Activated CD4-positive, alpha-beta T cell treated with anti-CD3 and anti-CD28 coated beads for 24 hours (primary cell): ENCODE results near the gene HMG20A.

Experiments
- DNase-seq, 2 donors: peaks; one replicate each; pipeline ENCODE4 v3.0.0-alpha.2; 2020; ENCODE audit warnings: low read depth in 2 of 2

HMG20A gene

DNA sequence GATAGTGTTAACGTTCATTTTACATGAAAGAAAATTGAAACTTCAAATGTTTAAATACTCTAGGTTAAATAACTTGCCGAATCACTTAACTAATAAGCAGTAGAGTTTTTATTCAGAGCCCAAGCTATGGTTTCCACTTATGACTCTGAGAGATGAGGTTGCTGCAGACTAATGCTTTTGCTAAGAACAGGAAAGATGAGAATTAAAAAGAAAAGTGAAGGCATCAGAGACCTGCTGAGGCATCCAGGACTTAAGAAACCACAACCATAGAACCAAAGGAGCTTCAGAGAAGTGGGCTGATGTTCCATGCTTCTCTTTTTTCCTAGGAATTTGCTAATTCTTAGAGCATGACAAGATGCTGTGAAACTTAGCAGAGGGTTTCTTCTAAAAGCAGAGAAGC is 9.5 kb downstream of the HMG20A start:
- no peak for DNase-seq

- DNase-seq, result no peak
Observed at GRCh38 chr15:77430652-77431051, 10.0 kb downstream of the HMG20A start.

DNA sequence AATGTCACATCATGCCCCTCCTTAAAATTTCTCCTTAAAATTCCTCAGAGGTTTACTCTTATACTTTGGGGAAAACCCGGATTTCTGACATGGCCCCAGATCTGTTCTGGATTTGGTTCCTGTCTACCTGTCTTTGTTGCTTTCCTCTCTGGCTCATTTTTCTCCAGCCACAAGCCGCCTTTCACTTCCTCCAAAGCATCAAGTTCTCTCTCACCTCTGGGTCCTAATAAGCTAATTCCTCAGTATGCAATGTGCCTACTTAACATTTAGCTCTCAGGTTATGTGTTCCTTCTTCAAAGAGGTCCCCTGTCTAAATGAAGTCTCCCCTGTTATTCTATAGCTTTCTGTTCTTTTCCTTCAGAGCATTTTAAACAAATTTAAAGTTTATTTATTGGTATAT is 16.1 kb downstream of the HMG20A start:
- DNase-seq, result no peak

DNA sequence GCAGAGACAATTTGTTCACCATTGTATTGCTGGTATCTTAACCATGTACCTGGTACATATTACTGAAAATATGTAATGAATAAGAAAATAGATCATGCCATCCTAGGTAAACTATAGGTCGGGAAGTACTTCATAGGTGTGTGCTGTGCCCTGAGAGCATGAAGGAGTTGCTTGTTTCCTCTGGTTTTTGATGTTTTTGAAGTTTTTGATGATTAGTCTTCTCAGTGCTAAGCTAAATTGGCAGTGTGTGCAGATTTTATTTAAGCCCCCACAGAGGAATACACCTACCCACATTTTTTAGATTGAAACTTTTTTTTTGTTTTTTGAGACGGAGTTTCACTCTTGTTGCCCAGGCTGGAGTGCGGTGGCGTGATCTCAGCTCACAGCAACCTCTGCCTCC is 16.6 kb downstream of the HMG20A start:
- no peak for DNase-seq

GRCh38 chr15:77440378-77440999 is 19.8 kb downstream of the HMG20A start:
- no peak for DNase-seq

DNA sequence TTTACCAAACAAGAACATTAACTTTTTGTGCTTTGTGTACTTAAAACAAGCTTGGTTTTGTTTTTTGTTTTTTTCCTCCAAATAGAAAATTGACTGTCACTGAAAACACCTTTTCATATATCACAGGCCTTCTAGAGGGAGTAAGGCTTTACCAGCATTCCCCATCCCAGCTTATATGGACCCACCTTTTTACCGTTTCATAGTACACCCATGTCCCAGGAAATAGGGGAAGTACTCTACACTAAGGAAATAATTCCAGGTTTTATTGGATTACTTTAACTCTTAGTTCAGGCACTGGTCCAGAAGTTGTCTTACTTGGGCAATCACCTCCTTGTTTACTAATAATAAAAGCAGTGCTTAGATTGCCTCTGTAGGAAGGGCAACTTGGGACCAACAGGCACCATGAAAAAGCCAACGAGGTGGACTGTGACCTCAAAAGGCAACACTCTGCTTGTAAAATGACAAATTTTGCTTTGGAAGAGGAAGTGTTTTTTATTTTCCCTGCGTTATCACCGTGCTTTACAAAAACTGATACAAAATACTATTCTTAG is 26.2 kb downstream of the HMG20A start:
- no peak for DNase-seq

DNA sequence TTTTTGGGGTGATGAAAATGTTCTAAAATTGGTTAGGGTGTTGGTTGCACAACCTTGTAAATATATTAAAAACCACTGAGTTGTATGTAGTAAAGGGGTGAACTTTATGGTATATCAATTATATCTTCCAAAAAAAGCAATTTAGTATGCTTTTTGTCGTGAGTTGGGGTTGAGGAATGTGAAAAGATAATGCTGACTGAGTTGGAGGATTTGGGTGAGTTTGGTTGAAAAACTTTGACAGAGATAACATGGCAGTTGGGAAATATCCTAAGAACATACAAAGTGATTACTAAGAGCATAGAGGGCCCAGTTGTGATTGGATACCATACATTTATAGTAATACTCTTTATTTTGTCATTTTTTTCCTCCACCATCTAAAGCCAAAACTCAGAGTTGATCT is 33.6 kb downstream of the HMG20A start:
- no peak for DNase-seq

DNA sequence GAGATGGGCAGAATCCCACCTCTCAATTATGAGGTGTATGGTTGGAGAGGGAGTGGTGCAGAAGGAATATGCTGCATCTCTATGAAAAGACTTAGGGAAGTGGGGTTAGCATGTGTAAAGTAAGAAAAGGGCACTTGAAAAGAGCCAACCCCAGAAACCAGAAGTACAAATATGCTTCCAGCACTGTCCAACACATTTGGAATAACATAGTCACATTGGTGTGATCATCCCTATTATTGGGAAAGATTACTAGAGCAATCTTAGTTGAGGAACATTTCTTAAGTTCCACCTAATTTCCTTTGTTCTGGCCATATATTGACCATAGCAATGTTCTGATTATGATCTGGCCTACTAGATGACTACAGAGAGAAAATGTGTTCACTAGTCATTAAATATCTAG is 34.3 kb downstream of the HMG20A start:
- no peak for DNase-seq

GRCh38 chr15:77455696-77456321 is 35.1 kb downstream of the HMG20A start:
- DNase-seq, result no peak

DNA sequence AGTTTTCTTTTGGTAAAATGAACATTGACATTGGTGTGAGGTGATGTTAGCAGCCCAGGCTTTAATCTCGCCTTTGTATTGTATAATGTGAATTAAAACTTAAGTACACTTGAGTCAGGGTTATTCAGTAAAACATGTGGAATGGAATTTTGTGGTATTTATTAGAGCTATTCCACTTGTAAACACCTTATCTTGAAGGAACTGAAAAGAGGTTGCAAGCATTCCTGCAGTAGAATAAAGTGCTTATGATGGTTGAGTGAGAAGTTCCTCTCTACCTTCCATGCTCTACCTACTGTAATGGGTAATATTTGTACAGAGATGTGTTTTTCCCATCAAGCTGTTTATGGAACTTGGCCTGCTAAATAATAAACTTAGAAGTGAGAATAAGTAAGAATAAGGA is 36.1 kb downstream of the HMG20A start:
- DNase-seq, result no peak

DNA sequence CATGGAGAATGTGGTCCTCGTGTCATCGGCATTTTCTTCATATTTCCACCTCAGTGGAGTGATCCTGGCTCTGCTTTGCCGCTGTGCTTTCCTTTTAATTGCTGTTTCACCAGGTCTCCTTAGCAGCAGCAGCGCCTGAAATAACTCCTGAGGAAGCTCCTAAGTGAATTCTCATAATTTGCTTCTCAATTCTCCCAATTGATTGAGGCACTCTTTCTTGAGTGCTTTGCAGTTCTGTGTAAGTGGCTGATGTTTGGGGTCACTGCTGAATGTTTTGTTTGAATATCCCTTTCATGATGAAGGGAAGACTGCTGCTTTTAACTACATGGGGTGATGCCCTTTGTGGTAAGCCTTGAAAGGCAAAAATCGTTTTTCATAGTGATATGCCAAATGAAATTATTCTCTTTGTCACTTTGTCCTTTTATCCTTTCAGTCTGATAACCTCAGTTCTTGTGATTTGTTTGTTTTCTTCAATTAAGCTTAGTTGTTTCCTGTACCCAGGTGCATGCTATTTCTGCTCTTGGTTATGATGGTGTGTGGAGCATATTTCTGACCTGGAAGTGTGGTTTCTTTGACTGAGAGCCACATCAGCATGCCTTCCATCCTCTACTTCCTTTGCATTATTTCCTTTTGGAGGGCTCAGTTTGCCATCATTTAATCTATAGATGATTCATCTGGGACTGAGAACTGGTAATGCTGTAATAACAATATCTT is 36.7 kb downstream of the HMG20A start:
- no peak for DNase-seq

DNA sequence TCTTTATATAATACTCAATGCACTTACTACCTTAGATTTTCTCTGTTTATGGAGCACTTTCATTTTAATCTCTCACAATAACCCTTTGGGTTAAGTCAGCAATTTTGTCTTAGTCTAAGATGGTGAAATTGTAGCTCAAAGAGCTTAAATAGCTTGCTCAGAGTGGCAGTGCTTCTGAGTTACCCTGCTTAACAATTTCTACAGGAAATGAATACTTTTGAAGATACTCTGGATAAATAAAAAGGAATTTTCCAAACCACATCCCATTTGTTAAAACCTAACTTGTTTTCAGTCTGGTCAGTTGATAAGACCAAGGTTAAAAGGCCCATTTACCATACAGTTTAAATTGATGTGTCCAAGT is 37.2 kb downstream of the HMG20A start:
- DNase-seq, result no peak

DNA sequence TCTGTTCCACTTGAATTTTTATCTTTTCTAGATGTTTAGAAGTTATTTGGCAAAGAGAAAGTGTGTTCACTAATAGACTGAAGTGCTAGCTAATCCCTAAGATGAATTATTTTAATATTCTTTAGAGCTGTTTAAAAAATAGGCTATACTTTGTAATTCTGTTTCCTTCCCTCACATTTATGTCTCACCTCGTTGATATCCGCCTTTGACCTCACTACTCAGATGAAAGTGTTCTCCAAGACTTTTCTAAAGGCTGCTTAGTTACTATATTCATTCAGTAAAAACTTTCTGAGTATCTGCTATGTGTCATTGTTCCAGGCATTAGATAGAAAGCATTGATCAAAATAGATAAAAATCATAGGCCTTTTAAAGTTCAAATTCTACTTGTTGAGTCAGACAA is 38.3 kb downstream of the HMG20A start:
- DNase-seq, result no peak

DNA sequence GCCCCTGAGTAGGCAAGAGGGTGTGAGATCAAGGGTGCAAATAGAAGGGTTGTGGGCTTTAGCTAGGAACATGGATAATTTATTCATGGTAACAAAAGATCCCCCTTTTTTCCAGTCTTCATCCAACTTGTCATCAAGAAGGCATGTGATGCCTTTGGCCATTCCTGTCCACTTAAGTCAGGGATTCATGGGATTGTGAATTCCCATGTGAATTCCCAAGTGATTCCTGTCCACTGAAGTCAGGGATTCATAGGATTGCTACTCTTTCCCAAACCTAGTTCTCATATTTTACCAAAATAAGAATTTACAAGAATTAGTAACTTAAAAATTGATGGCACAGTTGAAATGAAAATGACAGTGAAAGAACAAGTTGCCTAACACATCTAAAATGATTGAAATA is 40.8 kb downstream of the HMG20A start:
- DNase-seq, result no peak

GRCh38 chr15:77464129-77464865 is 43.6 kb downstream of the HMG20A start:
- DNase-seq, result no peak

DNA sequence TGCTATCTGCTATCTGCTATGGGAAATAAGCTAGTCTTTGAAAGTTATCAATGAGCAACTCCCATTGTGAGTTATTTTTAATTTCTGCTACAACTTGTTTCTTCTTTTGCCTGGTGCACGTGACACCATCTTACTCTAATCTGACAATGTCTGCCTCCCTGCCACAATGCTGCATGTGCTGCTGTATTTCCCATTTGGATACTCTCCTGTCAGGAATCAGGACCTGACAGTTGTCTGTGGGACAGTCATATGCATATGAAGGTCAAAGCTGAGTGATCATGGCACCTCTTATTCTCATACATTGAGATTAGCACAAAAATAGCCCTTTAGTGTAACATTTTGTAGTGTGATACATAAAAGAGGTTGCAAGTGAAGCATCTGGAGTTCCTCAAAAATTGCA is 45.8 kb downstream of the HMG20A start:
- DNase-seq, result no peak

DNA sequence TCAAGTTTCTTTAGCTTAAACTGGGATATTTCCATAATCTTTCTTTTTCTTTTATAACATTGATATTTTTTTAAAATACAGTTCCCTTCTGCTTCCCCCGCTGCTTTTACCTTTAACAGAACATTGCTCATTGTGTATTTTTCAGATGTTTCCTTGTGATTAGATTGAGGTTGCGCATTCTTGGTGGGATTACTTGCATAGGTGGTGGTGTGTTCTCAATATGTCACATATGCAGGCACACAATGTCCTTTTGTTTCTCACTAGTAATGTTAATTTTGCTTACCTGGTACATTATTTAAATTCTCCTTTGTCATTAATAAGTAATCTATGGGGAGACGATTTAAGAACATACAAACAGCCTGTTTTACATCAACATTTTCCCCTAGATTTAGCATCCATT is 48.2 kb downstream of the HMG20A start:
- DNase-seq, result no peak

GRCh38 chr15:77470235-77470634 is 49.5 kb downstream of the HMG20A start:
- DNase-seq, result no peak

DNA sequence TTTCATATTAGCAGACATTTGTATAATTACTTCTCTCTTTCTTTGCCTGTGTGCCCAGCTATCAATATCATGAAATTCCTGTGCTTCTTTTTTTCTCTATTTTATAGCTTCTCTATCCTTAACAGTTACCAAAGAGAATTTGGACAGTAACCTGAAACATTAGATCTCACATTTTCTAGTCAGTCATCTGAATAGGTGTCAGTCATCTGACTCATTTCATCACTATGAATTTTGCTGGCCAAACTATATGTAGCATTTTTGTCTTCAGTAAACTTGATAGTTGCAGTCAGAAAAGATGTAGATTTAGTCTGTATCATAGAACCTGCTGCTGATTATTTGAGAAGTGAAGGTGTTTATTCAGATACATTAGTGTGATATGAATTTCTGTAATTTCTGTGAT is 52.6 kb downstream of the HMG20A start:
- DNase-seq, result no peak

DNA sequence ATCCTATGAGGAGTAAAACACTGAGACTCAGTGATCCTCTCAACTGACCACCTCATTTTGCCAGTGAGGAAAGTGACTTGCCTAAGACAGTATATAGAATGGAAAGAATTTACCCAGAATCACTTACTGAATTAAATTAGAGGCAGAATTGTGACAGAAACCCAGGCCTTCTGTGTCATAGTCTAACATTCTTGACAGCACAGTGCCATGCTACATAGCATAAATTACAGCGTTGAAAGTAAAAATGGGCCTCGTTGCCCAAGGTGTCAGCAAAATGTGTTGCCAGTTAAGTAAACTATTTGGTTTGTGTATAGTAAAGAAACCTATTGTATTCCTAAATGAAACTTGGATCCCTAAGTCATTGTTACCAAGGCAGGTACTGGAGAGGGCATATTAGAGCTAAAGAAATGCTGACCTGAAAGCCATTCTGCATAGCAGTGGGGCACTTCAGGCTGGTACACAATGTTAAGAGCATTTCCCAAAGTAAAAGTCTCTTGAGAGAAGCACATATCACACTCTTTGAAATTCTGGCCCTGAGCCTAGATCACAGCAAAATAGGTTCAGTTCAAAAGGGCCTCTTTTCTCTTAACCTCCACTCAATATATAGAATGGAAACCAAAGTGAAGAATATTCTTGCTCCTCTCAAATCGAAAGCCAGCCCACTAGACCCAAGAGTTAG is 53.8 kb downstream of the HMG20A start:
- no peak for DNase-seq

DNA sequence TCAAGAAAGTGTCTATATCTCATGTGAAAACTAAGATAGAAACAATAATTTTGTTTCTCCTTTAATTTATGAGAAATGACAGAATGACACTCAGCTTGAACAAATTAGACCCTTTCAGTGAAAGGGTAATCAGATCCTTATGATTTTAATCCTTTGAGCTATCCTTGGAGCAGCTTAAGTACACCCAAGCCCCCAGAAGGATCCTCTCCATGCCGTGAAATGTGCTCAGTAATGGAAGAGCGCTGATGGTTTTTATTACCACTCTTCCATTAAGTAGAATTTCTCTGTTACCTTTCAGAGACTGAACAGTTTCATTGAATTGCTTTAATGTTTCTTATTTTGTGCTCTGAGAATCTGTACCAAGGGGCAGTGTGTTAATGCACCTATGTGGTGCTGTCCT is 54.3 kb downstream of the HMG20A start:
- DNase-seq, result no peak

DNA sequence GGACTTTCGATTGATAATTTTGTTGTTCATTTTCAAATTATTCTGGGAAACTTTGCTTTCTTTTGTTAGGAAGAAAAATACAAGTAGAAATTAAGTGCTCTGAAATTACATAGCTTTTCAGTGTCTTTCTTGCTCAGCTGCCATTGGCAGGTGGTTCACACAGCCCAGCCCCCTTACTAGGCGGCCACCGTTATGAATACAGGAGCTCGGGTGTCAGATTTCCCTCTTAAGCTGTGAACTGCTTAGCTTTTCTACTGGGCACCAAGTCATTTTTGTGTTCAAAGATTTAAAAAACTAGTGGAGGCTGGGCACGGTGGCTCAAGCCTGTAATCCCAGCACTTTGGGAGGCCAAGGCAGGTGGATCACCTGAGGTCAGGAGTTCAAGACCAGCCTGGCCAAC is 55.2 kb downstream of the HMG20A start:
- DNase-seq, result no peak
